KMS-11 (cell line): ENCODE results near the gene PTPRK.

Source experiments
- H2AFZ ChIP-seq: fragments of 200-600 bp; sonication (generic); 2 replicates; pipeline ENCODE4 v1.6.1; 2016; ENCODE audit warnings: antibody characterized with exemption, mixed run types, low read depth
- H3K27ac ChIP-seq: fragments of 200-600 bp; sonication (generic); 2 replicates; pipeline ENCODE4 v1.6.1; 2016; ENCODE audit warnings: mild to moderate bottlenecking, mixed run types
- H3K27me3 ChIP-seq: fragments of 200-600 bp; sonication (generic); 2 replicates; pipeline ENCODE4 v1.6.1; 2017; ENCODE audit warnings: mild to moderate bottlenecking, low read depth, mixed run types, moderate library complexity; ENCODE audit not compliant: insufficient read depth
- H3K36me3 ChIP-seq: fragments of 200-600 bp; sonication (generic); 2 replicates; pipeline ENCODE4 v1.6.1; 2017; ENCODE audit warnings: mild to moderate bottlenecking, mixed run types; ENCODE audit not compliant: insufficient read depth
- H3K4me1 ChIP-seq: fragments of 200-600 bp; sonication (generic); 2 replicates; pipeline ENCODE4 v1.6.1; 2016; ENCODE audit warnings: mild to moderate bottlenecking, low read depth, mixed run types; ENCODE audit not compliant: poor library complexity, severe bottlenecking
- H3K4me2 ChIP-seq: fragments of 200-600 bp; sonication (generic); 2 replicates; pipeline ENCODE4 v1.7.0; 2016; ENCODE audit warnings: mild to moderate bottlenecking, mixed run types
- H3K4me3 ChIP-seq: fragments of 200-600 bp; sonication (generic); IDR thresholded peaks from 2 replicates; pipeline ENCODE4 v1.6.1; 2017; ENCODE audit warnings: low read depth, low read length, mixed read lengths; ENCODE audit not compliant: insufficient read depth
- H3K79me2 ChIP-seq: fragments of 200-600 bp; sonication (generic); 2 replicates; pipeline ENCODE4 v1.6.1; 2016; ENCODE audit warnings: low read depth, mixed run types; ENCODE audit not compliant: insufficient read depth
- H3K9ac ChIP-seq: fragments of 200-600 bp; sonication (generic); 2 replicates; pipeline ENCODE4 v1.6.1; 2016; ENCODE audit warnings: mild to moderate bottlenecking, mixed run types
- H4K20me1 ChIP-seq: fragments of 200-600 bp; sonication (generic); 2 replicates; pipeline ENCODE4 v1.6.1; 2016; ENCODE audit warnings: mild to moderate bottlenecking, mixed run types; ENCODE audit not compliant: insufficient read depth
- CTCF ChIP-seq: fragments of 200-600 bp; sonication (generic); conservative IDR thresholded peaks from 2 replicates; pipeline ENCODE4 v1.6.1; 2017; ENCODE audit warnings: low read depth, mild to moderate bottlenecking, antibody characterized with exemption, low read length, moderate library complexity, mixed read lengths

Gene PTPRK

GRCh38 chr6:128345278-128345677 lies 175.1 kb downstream of the PTPRK start:
- H3K4me3 ChIP-seq, result no peak overlapping the region
- no peak for TF ChIP-seq CTCF
- no peaks in the 10 kb centered on the region for H4K20me1 ChIP-seq
- H3K27ac ChIP-seq, result no peak overlapping the region
- H3K79me2 ChIP-seq, result no peaks in the 10 kb centered on the region
- H3K9ac ChIP-seq, result no peak overlapping the region
- H3K4me1 ChIP-seq, result no peaks in the 10 kb centered on the region
- no peaks in the 10 kb centered on the region for H3K36me3 ChIP-seq
- H3K4me2 ChIP-seq, result no peak overlapping the region
- H3K27me3 ChIP-seq, result no peaks in the 10 kb centered on the region
- no peak overlapping the region for H2AFZ ChIP-seq

- H3K36me3 ChIP-seq, result no peaks in the 10 kb centered on the region
- H3K4me2 ChIP-seq, result no peak overlapping the region
- H3K4me3 ChIP-seq, result no peak overlapping the region
- H3K79me2 ChIP-seq, result no peaks in the 10 kb centered on the region
- H3K27me3 ChIP-seq, result no peaks in the 10 kb centered on the region
- H3K4me1 ChIP-seq, result no peaks in the 10 kb centered on the region
- H2AFZ ChIP-seq, result no peak overlapping the region
- H3K27ac ChIP-seq, result no peak overlapping the region
- no peak for TF ChIP-seq CTCF
- no peak overlapping the region for H3K9ac ChIP-seq
- no peaks in the 10 kb centered on the region for H4K20me1 ChIP-seq
Observed at GRCh38 chr6:128343706-128344105, 176.7 kb downstream of the PTPRK start.

- no peaks in the 10 kb centered on the region for H3K27me3 ChIP-seq
- H3K79me2 ChIP-seq, result no peaks in the 10 kb centered on the region
- H3K36me3 ChIP-seq, result no peaks in the 10 kb centered on the region
- no peaks in the 10 kb centered on the region for H4K20me1 ChIP-seq
- no peak overlapping the region for H3K4me2 ChIP-seq
- H3K9ac ChIP-seq, result no peak overlapping the region
- H2AFZ ChIP-seq, result no peak overlapping the region
- H3K27ac ChIP-seq, result no peak overlapping the region
- H3K4me3 ChIP-seq, result no peak overlapping the region
- no peak for TF ChIP-seq CTCF
- no peaks in the 10 kb centered on the region for H3K4me1 ChIP-seq
Observed at GRCh38 chr6:128339635-128340450, 180.6 kb downstream of the PTPRK start.

- Histone ChIP-seq H3K4me2 (no peak overlapping the region), H4K20me1 (no peaks in the 10 kb centered on the region), H2AFZ (no peak overlapping the region), H3K4me3 (no peak overlapping the region), H3K27me3 (no peaks in the 10 kb centered on the region), H3K4me1 (no peaks in the 10 kb centered on the region), H3K36me3 (no peaks in the 10 kb centered on the region), H3K27ac (no peak overlapping the region), H3K9ac (no peak overlapping the region), H3K79me2 (no peaks in the 10 kb centered on the region)
- no peak for TF ChIP-seq CTCF
Observed at GRCh38 chr6:128337619-128338018, 182.8 kb downstream of the PTPRK start.
